GM12891 (cell line): ENCODE measurements around the gene SORCS2.

ENCODE experiments used
- PAX5 ChIP-seq: IDR thresholded peaks from 2 replicates; pipeline ENCODE4 v1.6.1; 2011; ENCODE audit warnings: low read length, moderate library complexity, mild to moderate bottlenecking; ENCODE audit not compliant: insufficient read depth, severe bottlenecking
- POLR2A ChIP-seq: IDR thresholded peaks from 2 replicates; pipeline ENCODE4 v1.6.1; 2011; ENCODE audit warnings: low read depth, low read length, control low read depth
- POLR2AphosphoS5 ChIP-seq: IDR thresholded peaks from 2 replicates; pipeline ENCODE4 v1.6.1; 2011; ENCODE audit warnings: low read depth, low read length, control low read depth
- POU2F2 ChIP-seq: IDR thresholded peaks from 2 replicates; pipeline ENCODE4 v1.6.1; 2011; ENCODE audit warnings: low read depth, mild to moderate bottlenecking, control low read depth, low read length, moderate library complexity
- SPI1 ChIP-seq: IDR thresholded peaks from 2 replicates; pipeline ENCODE4 v1.6.1; 2011; ENCODE audit warnings: low read depth, low read length, control low read depth
- TAF1 ChIP-seq: IDR thresholded peaks from 2 replicates; pipeline ENCODE4 v1.6.1; 2011; ENCODE audit warnings: low read depth, low read length, control low read depth

- no peak for TF ChIP-seq POLR2A
- TF ChIP-seq POU2F2, result no peak
- no peak for TF ChIP-seq POLR2AphosphoS5
- TF ChIP-seq TAF1, result no peak
- TF ChIP-seq PAX5, result no peak
- TF ChIP-seq SPI1, result no peak
Observed at GRCh38 chr4:7324651-7325121, 132.3 kb downstream of the SORCS2 start.
